CD8-positive, alpha-beta memory T cell (primary cell): ENCODE measurements around the gene AUTS2. TPM values are rescaled to one million over a fixed set of nuclear protein-coding genes. Genes with fewer than 3 reads are reported as not detected.

ENCODE experiments used
- CTCF ChIA-PET: fragments of 350-600 bp; sonication (Branson Sonifier 250); formaldehyde crosslinking; loops from one replicate; lab custom pipeline; 2021; ENCODE audit warnings: antibody characterized with exemption; lab: Charles Lee
- POLR2A ChIA-PET: fragments of 350-600 bp; sonication (Branson Sonifier 250); formaldehyde crosslinking; loops from one replicate; lab custom pipeline; 2021; ENCODE audit warnings: antibody characterized with exemption; lab: Charles Lee
- DNase-seq, 5 donors: peaks; one replicate each; pipeline versions ENCODE4 v3.0.0 to v3.0.0-alpha.2; 2020 to 2022; ENCODE audit warnings: mixed read lengths in 1 of 5
- H3K27ac ChIP-seq: one replicate; pipeline ENCODE4 v1.7.0; 2013; ENCODE audit warnings: low read depth, mild to moderate bottlenecking, low read length, moderate library complexity
- H3K27me3 ChIP-seq: 2 replicates; pipeline ENCODE4 v1.7.0; 2013; ENCODE audit warnings: low read length, mild to moderate bottlenecking; ENCODE audit not compliant: insufficient read depth, poor library complexity, severe bottlenecking
- H3K36me3 ChIP-seq: 2 replicates; pipeline ENCODE4 v1.7.0; 2013; ENCODE audit warnings: mild to moderate bottlenecking, low read length, moderate library complexity; ENCODE audit not compliant: insufficient read depth
- H3K4me1 ChIP-seq: 2 replicates; pipeline ENCODE4 v1.7.0; 2013; ENCODE audit warnings: mild to moderate bottlenecking, low read length, moderate library complexity; ENCODE audit not compliant: insufficient read depth
- H3K4me3 ChIP-seq: 2 replicates; pipeline ENCODE4 v1.7.0; 2013; ENCODE audit warnings: mild to moderate bottlenecking, low read length
- H3K9me3 ChIP-seq: 2 replicates; pipeline ENCODE4 v1.7.0; 2013; ENCODE audit warnings: mild to moderate bottlenecking, low read length
- H3K27ac Mint-ChIP-seq, 8 donors: one replicate each; pipeline ENCODE4 v1.8.0; 2020 to 2021; ENCODE audit warnings: mixed read lengths in 8 of 8, mild to moderate bottlenecking in 6 of 8, inconsistent platforms in 3 of 8, moderate library complexity in 3 of 8
- H3K27me3 Mint-ChIP-seq, 2 donors: one replicate each; pipeline ENCODE4 v1.8.0; 2020 to 2021; ENCODE audit warnings: mixed read lengths in 2 of 2, mild to moderate bottlenecking in 1 of 2, moderate library complexity in 1 of 2
- H3K36me3 Mint-ChIP-seq, 3 donors: one replicate each; pipeline ENCODE4 v1.8.0; 2020 to 2021; ENCODE audit warnings: mixed read lengths in 3 of 3, inconsistent platforms in 1 of 3, mild to moderate bottlenecking in 1 of 3
- H3K4me1 Mint-ChIP-seq, 3 donors: one replicate each; pipeline ENCODE4 v1.8.0; 2020 to 2021; ENCODE audit warnings: mixed read lengths in 3 of 3, inconsistent platforms in 1 of 3, mild to moderate bottlenecking in 1 of 3
- H3K4me3 Mint-ChIP-seq, 7 donors: one replicate each; pipeline ENCODE4 v1.8.0; 2020 to 2021; ENCODE audit warnings: mixed read lengths in 7 of 7, mild to moderate bottlenecking in 6 of 7, moderate library complexity in 4 of 7, inconsistent platforms in 2 of 7
- H3K9me3 Mint-ChIP-seq, 5 donors: one replicate each; pipeline ENCODE4 v1.8.0; 2020 to 2022; ENCODE audit warnings: mixed read lengths in 5 of 5, mild to moderate bottlenecking in 3 of 5, moderate library complexity in 2 of 5, inconsistent platforms in 1 of 5
- polyA plus RNA-seq: library from polyadenylated mRNA; unstranded; fragments of 300-500 nt; fragmentation: Illumina TruSeq; gene quantifications from one replicate; pipeline ENCODE4 v1.2.3, GENCODE V29; 2021
- total RNA-seq, 2 experiments: library from RNA; stranded (reverse); gene quantifications; one replicate each; pipeline ENCODE4 v1.2.3, GENCODE V29; 2021

Gene AUTS2
- total and polyA plus RNA-seq, 3 experiments from 2014 or later: 4.4 to 9.9 (median 5.3) TPM

DNA sequence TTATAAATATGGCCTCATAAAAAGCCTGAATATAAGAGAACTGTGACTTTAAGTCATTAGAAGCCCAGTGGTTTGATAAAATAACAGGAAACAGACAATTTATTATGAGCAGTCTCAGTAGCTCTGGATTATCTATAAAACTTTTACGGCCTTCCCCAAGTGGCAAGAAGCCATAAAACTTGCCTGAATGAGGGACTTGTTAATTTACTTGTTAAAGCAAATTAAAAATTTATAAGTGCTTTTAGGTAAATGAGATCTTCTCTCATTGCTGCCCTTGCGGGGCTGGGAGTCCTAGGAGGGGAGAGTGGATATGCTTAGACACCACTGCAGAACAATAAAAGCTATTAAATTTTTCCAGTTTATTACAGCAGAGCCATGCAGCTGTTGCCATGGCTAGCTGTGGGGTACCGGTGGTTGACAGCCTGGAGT is 499.9 kb downstream of the AUTS2 start:
- Mint-ChIP-seq H3K27me3 (peaks cover 0 to 5% of the 10 kb centered on the region in 2 donors), H3K4me3 (no peak overlapping the region), H3K4me1 (no peaks in the 10 kb centered on the region), H3K27ac (no peak overlapping the region), H3K9me3 (no peaks in the 10 kb centered on the region), H3K36me3 (no peaks in the 10 kb centered on the region)
- ChIA-PET CTCF (no interaction called here), POLR2A (no interaction called here)
- no peak overlapping the region for H3K4me3 ChIP-seq
- no peaks in the 10 kb centered on the region for H3K36me3 ChIP-seq
- no peaks in the 10 kb centered on the region for H3K9me3 ChIP-seq
- no peaks in the 10 kb centered on the region for H3K27me3 ChIP-seq
- H3K27ac ChIP-seq: no peak overlapping the region
- H3K4me1 ChIP-seq: no peaks in the 10 kb centered on the region
- DNase-seq: no peak

DNA sequence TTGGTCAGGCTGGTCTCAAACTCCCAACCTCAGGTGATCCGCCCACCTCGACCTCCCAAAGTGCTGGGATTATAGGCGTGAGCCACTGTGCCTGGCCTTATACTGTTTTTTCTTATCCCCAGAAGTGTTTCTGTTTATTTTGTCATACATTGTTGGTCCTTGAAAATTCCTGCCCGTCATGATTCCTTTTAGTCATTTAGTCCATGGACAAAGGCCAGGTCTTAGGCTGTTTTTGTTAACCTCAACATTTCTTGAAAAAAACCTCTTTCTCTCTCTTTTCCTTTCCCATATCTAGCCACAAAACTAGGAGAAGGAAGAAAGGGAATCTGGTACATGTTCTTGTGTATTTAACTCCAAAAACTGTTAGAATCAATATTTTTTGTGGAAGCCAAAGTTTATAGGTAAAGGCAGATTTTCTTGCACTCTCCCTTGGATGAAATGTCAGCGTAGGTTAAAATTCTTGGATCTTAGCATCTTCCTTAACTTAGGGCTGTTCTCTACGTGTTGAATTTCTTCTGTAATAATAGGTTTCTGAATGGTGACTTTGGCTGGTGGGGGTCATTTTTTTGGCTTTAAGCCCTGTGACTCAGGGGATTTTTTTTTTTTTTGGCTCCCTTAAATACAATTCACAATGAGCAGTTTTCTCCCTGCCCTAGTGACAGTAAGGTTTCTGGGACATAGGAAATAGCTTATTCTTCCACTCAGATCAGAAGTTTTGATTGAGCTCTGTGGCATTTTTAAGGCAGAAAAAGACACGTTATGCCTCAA is 500.8 kb downstream of the AUTS2 start:
- Histone ChIP-seq H3K4me3 (no peak overlapping the region), H3K4me1 (no peaks in the 10 kb centered on the region), H3K9me3 (no peaks in the 10 kb centered on the region), H3K27me3 (no peaks in the 10 kb centered on the region), H3K36me3 (no peaks in the 10 kb centered on the region), H3K27ac (no peak overlapping the region)
- POLR2A ChIA-PET: no interaction called here
- Mint-ChIP-seq H3K9me3 (no peaks in the 10 kb centered on the region), H3K27ac (peak overlapping the region in 1 of 8 donors; percentile 48), H3K4me3 (no peak overlapping the region), H3K4me1 (no peaks in the 10 kb centered on the region), H3K36me3 (no peaks in the 10 kb centered on the region), H3K27me3 (peaks cover 0 to 5% of the 10 kb centered on the region in 2 donors)
- DNase-seq: no peak
- CTCF ChIA-PET: no interaction called here

DNA sequence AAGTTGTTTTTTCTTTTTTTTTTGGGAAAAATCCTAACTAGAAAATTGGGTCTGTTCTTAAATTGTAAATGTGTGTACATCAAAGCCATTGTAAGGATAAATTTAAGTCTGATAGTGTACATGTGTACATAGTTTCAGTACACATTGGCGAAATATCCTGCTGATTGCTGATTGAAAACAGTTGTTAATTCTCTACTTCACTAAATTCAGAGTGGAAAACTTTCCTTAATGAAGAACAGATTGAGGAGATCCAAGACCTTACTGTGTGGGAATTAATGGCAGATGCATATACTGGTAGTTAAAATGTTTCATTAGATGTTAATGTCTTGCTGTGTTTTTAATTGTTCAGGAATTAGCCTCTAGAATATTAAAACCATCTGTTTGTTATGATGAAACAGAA is 506.0 kb downstream of the AUTS2 start:
- H3K4me3 ChIP-seq: no peak overlapping the region
- CTCF ChIA-PET: no interaction called here
- H3K36me3 ChIP-seq: no peaks in the 10 kb centered on the region
- Mint-ChIP-seq H3K27me3 (no peaks in the 10 kb centered on the region), H3K4me3 (no peak overlapping the region), H3K36me3 (no peaks in the 10 kb centered on the region), H3K4me1 (no peaks in the 10 kb centered on the region), H3K27ac (no peak overlapping the region), H3K9me3 (no peaks in the 10 kb centered on the region)
- H3K9me3 ChIP-seq: no peaks in the 10 kb centered on the region
- POLR2A ChIA-PET: no interaction called here
- H3K27ac ChIP-seq: no peak overlapping the region
- no peak for DNase-seq
- H3K27me3 ChIP-seq: no peaks in the 10 kb centered on the region
- no peaks in the 10 kb centered on the region for H3K4me1 ChIP-seq

DNA sequence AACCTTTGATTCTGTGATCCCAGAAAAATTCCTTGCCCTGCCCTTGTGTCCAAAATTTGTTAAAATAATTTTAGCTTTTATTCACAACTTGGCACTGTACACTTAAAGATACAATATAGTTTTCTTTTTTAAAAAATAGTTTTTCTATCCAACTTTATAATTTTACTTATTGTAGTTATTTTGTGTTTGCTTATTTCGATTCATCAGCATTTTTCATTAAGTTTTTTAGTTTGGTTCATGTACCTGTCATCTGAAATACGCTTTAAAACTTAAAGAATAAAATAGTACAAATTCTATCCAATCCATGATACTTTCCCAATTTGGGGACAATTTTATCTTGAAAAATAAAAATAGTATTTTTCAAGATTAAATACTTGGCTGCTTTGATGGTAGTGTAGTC is 514.8 kb downstream of the AUTS2 start:
- ChIA-PET POLR2A (no interaction called here), CTCF (no interaction called here)
- H3K4me1 ChIP-seq: no peaks in the 10 kb centered on the region
- DNase-seq: no peak
- Mint-ChIP-seq H3K36me3 (no peaks in the 10 kb centered on the region), H3K4me1 (no peaks in the 10 kb centered on the region), H3K9me3 (peaks cover 0 to 2% (median 0%) of the 10 kb centered on the region in 5 donors), H3K27me3 (peaks cover 0 to 12% of the 10 kb centered on the region in 2 donors), H3K27ac (no peak overlapping the region), H3K4me3 (no peak overlapping the region)
- H3K36me3 ChIP-seq: no peaks in the 10 kb centered on the region
- no peak overlapping the region for H3K4me3 ChIP-seq
- H3K27me3 ChIP-seq: no peaks in the 10 kb centered on the region
- H3K9me3 ChIP-seq: no peaks in the 10 kb centered on the region
- H3K27ac ChIP-seq: no peak overlapping the region

DNA sequence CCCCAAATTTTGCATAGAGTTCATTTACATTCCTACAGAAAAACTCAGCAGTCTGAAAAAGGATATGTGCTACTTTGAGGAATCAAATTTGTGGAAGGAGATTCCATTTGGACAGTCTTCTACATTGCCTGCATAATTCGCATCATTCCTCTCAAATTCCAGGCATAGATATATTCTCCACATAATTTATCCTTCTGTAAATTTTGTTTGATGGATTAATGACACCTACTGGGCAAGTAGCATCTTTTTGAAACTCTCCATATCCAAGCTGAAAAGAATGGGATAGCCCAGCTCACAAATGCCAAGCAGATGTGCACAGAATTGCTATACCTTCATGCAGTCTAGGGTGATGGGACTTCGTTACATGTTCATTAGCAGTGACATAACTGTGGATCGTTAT is 515.3 kb downstream of the AUTS2 start:
- ChIA-PET CTCF (no interaction called here), POLR2A (no interaction called here)
- H3K27ac Mint-ChIP-seq: no peak overlapping the region
- no peak overlapping the region for H3K27ac ChIP-seq
- peaks cover 0 to 12% of the 10 kb centered on the region in 2 donors for H3K27me3 Mint-ChIP-seq
- H3K4me3 Mint-ChIP-seq: no peak overlapping the region
- no peaks in the 10 kb centered on the region for H3K9me3 ChIP-seq
- DNase-seq: no peak
- H3K36me3 Mint-ChIP-seq: no peaks in the 10 kb centered on the region
- no peaks in the 10 kb centered on the region for H3K36me3 ChIP-seq
- H3K27me3 ChIP-seq: no peaks in the 10 kb centered on the region
- H3K9me3 Mint-ChIP-seq: peaks cover 0 to 2% (median 0%) of the 10 kb centered on the region in 5 donors
- no peaks in the 10 kb centered on the region for H3K4me1 ChIP-seq
- H3K4me1 Mint-ChIP-seq: no peaks in the 10 kb centered on the region
- H3K4me3 ChIP-seq: no peak overlapping the region

DNA sequence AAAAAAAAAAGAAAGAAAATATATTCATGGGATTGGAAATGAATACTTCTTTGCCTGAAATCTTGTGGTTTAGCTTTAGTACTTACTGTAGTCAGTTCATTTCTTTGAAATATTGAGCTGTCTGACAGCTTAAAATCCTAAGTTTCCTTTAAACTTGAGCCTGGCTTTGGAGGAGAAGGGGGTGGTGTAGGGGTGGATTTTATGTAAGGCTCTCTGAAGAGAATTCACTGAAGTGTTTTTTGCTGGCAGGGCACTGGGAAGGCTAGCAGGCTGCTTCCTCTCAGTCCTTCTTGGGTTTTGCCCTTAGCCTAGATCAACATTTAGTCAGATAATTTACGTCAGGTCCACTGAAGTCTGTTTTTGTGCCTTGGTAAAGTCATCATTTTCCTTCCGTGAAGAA is 516.5 kb downstream of the AUTS2 start:
- ChIA-PET POLR2A (no interaction called here), CTCF (no interaction called here)
- DNase-seq: no peak
- H3K4me1 ChIP-seq: no peaks in the 10 kb centered on the region
- H3K27me3 Mint-ChIP-seq: peaks cover 0 to 12% of the 10 kb centered on the region in 2 donors
- H3K27ac Mint-ChIP-seq: no peak overlapping the region
- no peaks in the 10 kb centered on the region for H3K4me1 Mint-ChIP-seq
- H3K36me3 Mint-ChIP-seq: peaks cover 0 to 2% (median 0%) of the 10 kb centered on the region in 3 donors
- H3K9me3 ChIP-seq: no peaks in the 10 kb centered on the region
- peaks cover 0 to 2% (median 0%) of the 10 kb centered on the region in 5 donors for H3K9me3 Mint-ChIP-seq
- no peaks in the 10 kb centered on the region for H3K27me3 ChIP-seq
- H3K4me3 Mint-ChIP-seq: no peak overlapping the region
- no peaks in the 10 kb centered on the region for H3K36me3 ChIP-seq
- H3K27ac ChIP-seq: no peak overlapping the region
- no peak overlapping the region for H3K4me3 ChIP-seq

DNA sequence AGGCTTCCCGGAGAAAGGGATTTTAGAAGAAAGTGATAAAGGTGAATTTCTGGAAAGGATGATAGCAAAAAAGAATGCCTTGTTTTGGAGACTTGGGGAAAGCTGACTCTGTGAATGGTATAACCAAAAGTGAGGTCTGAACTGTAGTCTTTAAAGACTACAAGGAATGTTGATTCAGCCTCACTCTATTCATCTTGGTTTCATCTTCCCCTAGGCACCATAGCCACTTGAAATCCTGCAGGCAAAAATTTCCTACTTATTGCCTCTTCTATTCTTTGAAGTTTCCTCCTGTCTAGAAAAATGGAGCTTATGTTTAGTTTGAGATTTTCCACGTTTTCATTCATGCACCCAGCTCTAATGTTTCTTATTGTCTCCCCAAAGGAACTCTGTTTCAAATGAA is 518.0 kb downstream of the AUTS2 start:
- ChIA-PET POLR2A (no interaction called here), CTCF (no interaction called here)
- Mint-ChIP-seq H3K27ac (no peak overlapping the region), H3K9me3 (peaks cover 0 to 10% (median 5%) of the 10 kb centered on the region in 5 donors), H3K27me3 (peaks cover 0 to 12% of the 10 kb centered on the region in 2 donors), H3K4me1 (no peaks in the 10 kb centered on the region), H3K4me3 (no peak overlapping the region), H3K36me3 (peaks cover 0 to 6% (median 2%) of the 10 kb centered on the region in 3 donors)
- Histone ChIP-seq H3K27me3 (no peaks in the 10 kb centered on the region), H3K4me3 (no peak overlapping the region), H3K9me3 (no peaks in the 10 kb centered on the region), H3K36me3 (no peaks in the 10 kb centered on the region), H3K4me1 (no peaks in the 10 kb centered on the region), H3K27ac (no peak overlapping the region)
- DNase-seq: no peak

DNA sequence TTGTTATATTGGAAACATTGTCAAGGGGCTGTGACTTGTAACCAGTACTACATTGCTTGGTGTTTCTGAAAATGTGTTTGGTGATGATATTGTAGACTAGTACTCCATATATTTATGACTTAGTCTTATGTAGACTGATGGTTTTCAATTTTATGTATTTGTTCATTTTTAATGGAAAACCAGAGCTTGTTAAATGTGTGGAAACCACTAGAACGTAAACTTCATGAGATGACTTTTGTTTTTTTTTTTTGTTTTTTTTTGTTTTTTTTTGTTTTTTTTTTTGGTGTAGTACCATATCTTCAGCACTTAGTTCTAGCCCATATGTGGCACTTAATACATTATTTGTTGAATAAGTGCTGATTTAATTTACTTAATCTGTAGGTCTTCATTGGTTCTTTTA is 518.6 kb downstream of the AUTS2 start:
- Mint-ChIP-seq H3K9me3 (peaks cover 4 to 15% (median 11%) of the 10 kb centered on the region in 5 donors), H3K4me3 (no peak overlapping the region), H3K27ac (no peak overlapping the region), H3K27me3 (peaks cover 0 to 12% of the 10 kb centered on the region in 2 donors), H3K36me3 (peaks cover 0 to 10% (median 2%) of the 10 kb centered on the region in 3 donors), H3K4me1 (no peaks in the 10 kb centered on the region)
- CTCF ChIA-PET: no interaction called here
- POLR2A ChIA-PET: no interaction called here
- H3K27ac ChIP-seq: no peak overlapping the region
- H3K4me1 ChIP-seq: no peaks in the 10 kb centered on the region
- H3K27me3 ChIP-seq: no peaks in the 10 kb centered on the region
- H3K36me3 ChIP-seq: no peaks in the 10 kb centered on the region
- H3K4me3 ChIP-seq: no peak overlapping the region
- DNase-seq: no peak
- H3K9me3 ChIP-seq: no peaks in the 10 kb centered on the region
